Hematopoietic multipotent progenitor cell treated with erythropoietin and hydrocortisone succinate and interleukin-3 and kit ligand, for 6 days (in vitro differentiated cells): ENCODE data around the gene MAML2.
"Not testable (repeated sequence)": the region's sequence is repeated elsewhere in the genome, so short reads cannot be mapped to it uniquely, and the experiment has no call there.

Experiments used
- DNase-seq: peaks from one replicate; pipeline ENCODE4 v3.0.0-alpha.2; 2015

MAML2 gene

GRCh38 chr11:96204366-96204659 is 138.7 kb downstream of the MAML2 start:
- DNase-seq: no peak

GRCh38 chr11:96203567-96204365 is 139.2 kb downstream of the MAML2 start:
- no peak for DNase-seq

- DNase-seq: no peak
These were observed 142.8 kb downstream of the MAML2 start for GRCh38 chr11:96200243-96200642.

GRCh38 chr11:96199563-96200025 is 143.4 kb downstream of the MAML2 start:
- no peak for DNase-seq

GRCh38 chr11:96197801-96198701 is 144.9 kb downstream of the MAML2 start:
- DNase-seq: no peak

- DNase-seq: no peak
These were observed 145.9 kb downstream of the MAML2 start for GRCh38 chr11:96197103-96197502.

GRCh38 chr11:96196181-96196662 is 146.8 kb downstream of the MAML2 start:
- DNase-seq: no peak

GRCh38 chr11:96195671-96196070 is 147.3 kb downstream of the MAML2 start:
- DNase-seq: no peak

GRCh38 chr11:96194581-96195374 is 148.2 kb downstream of the MAML2 start:
- DNase-seq: no peak

- DNase-seq: no peak
These were observed 149.1 kb downstream of the MAML2 start for GRCh38 chr11:96193745-96194443.

GRCh38 chr11:96191752-96192151 is 151.2 kb downstream of the MAML2 start:
- no peak for DNase-seq

- no peak for DNase-seq
These were observed 153.6 kb downstream of the MAML2 start for GRCh38 chr11:96189351-96189750.

GRCh38 chr11:96188243-96189006 is 154.6 kb downstream of the MAML2 start:
- no peak for DNase-seq

- no peak for DNase-seq
These were observed 155.2 kb downstream of the MAML2 start for GRCh38 chr11:96187822-96188221.

GRCh38 chr11:96186806-96187205 is 156.2 kb downstream of the MAML2 start:
- no peak for DNase-seq

- DNase-seq: no peak
These were observed 157.7 kb downstream of the MAML2 start for GRCh38 chr11:96185220-96185768.

GRCh38 chr11:96180937-96181336 is 162.1 kb downstream of the MAML2 start:
- not testable (repeated sequence) for DNase-seq

GRCh38 chr11:96180341-96180740 is 162.7 kb downstream of the MAML2 start:
- no peak for DNase-seq

GRCh38 chr11:96179905-96180304 is 163.1 kb downstream of the MAML2 start:
- DNase-seq: no peak

GRCh38 chr11:96178887-96179279 is 164.1 kb downstream of the MAML2 start:
- no peak for DNase-seq
